T-helper 1 cell treated with Interleukin-12 subunit alpha and Interleukin-12 subunit beta and Interleukin-4 antibody, amounts not matched to agents 30 ng/mL and 1 ng/mL, for 36 hours (primary cell): ENCODE results near the gene TPGS1. TPM values are rescaled to one million over a fixed set of nuclear protein-coding genes. Genes with fewer than 3 reads are reported as not detected.

ENCODE experiments used
- intact Hi-C: fragments of 100-400 bp; cut with micrococcal nuclease; formaldehyde crosslinking; loops from one replicate; pipeline ENCODE4 v1.15.1; 2024
- total RNA-seq: library from RNA; stranded (reverse); gene quantifications from 2 replicates; pipeline ENCODE4 v1.2.3, GENCODE V29; 2022

TPGS1 gene
- total RNA-seq, 1 donor from 2014 or later = 23.6 TPM

- intact Hi-C loops = no loop called here
Measured at GRCh38 chr19:517721-518597, 10.7 kb downstream of the TPGS1 start.

GRCh38 chr19:518598-519231 is 11.4 kb downstream of the TPGS1 start:
- intact Hi-C loops = no loop called here

GRCh38 chr19:519449-519865 is 12.2 kb downstream of the TPGS1 start:
- intact Hi-C loops = no loop called here

GRCh38 chr19:522726-523125 is 15.4 kb downstream of the TPGS1 start:
- intact Hi-C loops = no loop called here

- intact Hi-C loops = no loop called here
Measured at GRCh38 chr19:524062-524674, 16.9 kb downstream of the TPGS1 start.

- intact Hi-C loops = no loop called here
Measured at GRCh38 chr19:525029-525428, 17.7 kb downstream of the TPGS1 start.

GRCh38 chr19:525857-526419 is 18.6 kb downstream of the TPGS1 start:
- intact Hi-C loops = no loop called here

GRCh38 chr19:530134-531008 is 23.1 kb downstream of the TPGS1 start:
- intact Hi-C loops = loop anchor here (1.0 to 5.0 kb wide), 5 partner anchors 19 to 102 kb away; partner anchors contain the start of genes BSG, POLRMT and TPGS1

GRCh38 chr19:531009-531752 is 23.9 kb downstream of the TPGS1 start:
- intact Hi-C loops = loop anchor here (1.0 to 5.0 kb wide), 5 partner anchors 20 to 101 kb away; partner anchors contain the start of genes BSG, POLRMT and TPGS1

- intact Hi-C loops = loop anchor here (1.0 to 5.0 kb wide), 7 partner anchors 11 to 131 kb away; partner anchors contain the start of genes BSG, POLRMT, RNF126 and TPGS1
Measured at GRCh38 chr19:531753-532560, 24.7 kb downstream of the TPGS1 start, which contains the start of gene CDC34. Gene CDC34 (plus strand): TSS chr19:531760. CDS start chr19:531932, 172 bp downstream.

- intact Hi-C loops = loop anchor here (1.0 to 5.0 kb wide), 3 partner anchors 11 to 130 kb away; partner anchors contain the start of genes POLRMT and RNF126
Measured at GRCh38 chr19:532561-533363, 25.5 kb downstream of the TPGS1 start.

GRCh38 chr19:533364-534058 is 26.2 kb downstream of the TPGS1 start:
- intact Hi-C loops = loop anchor here (2.0 to 5.0 kb wide), 2 partner anchors 99 to 129 kb away; partner anchors contain the start of genes POLRMT and RNF126

- intact Hi-C loops = loop anchor here (5.0 kb wide), 1 partner anchor 98 kb away; the partner anchor contains the start of gene POLRMT
Measured at GRCh38 chr19:534088-534487, 26.8 kb downstream of the TPGS1 start.

- intact Hi-C loops = no loop called here
Measured at GRCh38 chr19:535017-535835, 27.9 kb downstream of the TPGS1 start.

GRCh38 chr19:536031-536880 is 29.0 kb downstream of the TPGS1 start:
- intact Hi-C loops = no loop called here
